DMS 273 treated with DMSO at 0.1 percent for 48 hours (cell line): Measurements from ENCODE around the gene DOK3.

Experiments
- DNase-seq: peaks from one replicate; lab custom pipeline; 2025; lab: John Stamatoyannopoulos, UW

The DOK3 gene

DNA sequence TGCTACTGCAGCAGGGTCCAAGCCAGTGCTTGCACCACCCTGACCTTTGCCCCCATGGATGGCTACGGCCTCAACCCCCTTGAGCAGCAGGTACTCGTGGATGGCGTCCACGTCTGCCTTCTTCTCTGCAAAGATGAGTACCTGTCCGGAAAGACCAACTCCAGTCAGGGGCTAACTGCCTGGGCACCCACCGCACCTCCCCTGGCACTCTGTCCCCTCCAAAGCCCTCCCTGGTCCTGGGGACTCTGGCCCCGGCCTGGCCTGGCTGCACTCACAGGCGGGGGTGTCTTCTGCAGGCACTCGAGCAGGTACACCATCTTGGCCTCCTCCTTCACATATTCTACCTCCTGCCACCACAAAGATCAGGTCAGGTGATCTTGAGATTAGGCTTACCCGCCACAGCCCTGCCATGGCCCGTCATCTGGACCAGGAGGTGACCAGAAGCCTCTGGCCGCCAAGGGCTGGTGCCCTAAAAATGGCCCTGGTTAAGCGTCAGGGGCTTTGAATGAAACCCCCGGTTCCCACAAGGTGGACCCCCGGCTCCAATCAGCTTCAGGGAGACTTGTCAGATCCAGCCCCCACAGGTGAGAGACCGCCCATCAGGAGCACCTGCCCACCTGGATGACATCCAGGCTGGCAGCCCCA, 3.2 kb upstream of the DOK3 start:
- DNase-seq: no peak

- no peak for DNase-seq
Observed at GRCh38 chr5:177511796-177512675, 2.4 kb upstream of the DOK3 start.

GRCh38 chr5:177511181-177511580, 1.6 kb upstream of the DOK3 start:
- DNase-seq: no peak

DNA sequence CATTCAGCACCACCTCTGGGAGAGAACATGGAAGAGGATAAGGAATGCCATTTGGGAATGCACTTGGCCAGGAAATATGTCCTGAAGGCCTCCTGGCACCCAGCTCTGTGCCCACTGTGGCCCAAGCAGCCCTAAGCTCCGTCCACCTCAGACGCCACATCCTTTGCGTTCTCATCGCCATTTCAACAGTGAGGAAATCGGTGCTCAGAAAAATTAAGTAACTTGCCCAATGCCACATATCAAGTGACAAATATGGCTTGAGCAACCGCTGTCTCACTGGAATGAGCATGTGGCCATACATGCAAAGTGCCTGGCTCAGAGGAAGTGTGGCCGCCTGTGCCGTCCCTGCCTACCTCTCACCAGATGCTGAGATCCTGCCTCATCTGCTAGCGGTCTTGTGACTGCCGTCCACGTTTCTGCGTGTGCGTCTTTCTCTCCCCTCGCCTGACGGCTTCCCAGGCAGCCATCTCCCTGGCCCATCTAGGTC, 984 bp upstream of the DOK3 start:
- no peak for DNase-seq

DNA sequence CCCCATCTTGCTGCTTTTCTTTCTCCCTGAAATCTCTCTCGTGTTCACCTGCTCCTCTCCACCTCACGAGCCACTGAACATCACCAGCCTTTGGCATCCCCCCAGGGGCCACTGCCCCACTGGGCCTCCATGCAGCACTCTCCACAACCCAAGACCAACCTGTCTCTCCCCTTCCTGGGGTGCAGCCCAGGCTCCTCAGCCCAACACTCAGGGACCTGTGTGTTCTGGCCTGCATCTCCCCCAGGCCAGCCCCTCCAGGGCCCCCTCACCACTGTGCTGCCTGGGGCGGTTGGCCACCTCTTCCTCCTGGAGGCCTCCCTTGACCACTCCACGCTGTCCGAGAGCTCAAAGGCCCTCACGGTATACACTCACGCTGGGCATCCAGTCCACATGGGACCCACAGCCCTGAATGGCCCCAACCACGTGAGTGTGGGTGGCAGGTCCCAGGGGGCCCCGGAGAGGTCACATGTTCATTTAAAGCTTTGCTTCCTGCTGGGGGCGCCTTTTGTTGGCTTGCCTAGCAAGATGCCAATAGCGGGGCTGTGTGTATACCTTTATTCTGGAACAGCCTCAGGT, 453 bp upstream of the DOK3 start:
- DNase-seq: no peak

DNA sequence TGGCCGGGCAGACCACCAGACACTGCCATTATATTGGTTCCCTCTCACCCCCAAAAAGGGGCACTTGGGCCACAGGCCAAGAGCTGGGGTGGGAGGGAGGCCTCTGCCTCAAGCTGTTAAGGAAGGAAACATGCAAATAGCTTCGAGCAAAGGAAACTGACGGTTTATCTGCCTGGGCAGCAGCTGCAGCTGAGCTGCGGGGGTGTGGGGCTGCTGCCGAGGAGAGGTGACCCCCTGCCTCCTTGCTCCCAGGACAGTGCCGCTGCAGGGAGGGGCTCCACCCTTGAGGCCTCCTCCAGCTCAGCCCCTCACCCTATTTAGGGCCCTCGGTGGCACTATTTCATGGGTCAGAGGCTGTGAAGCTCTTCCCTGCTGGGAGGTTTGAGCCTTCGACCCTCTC, 789 bp downstream of the DOK3 start:
- DNase-seq: no peak

GRCh38 chr5:177508221-177508611, 1.4 kb downstream of the DOK3 start:
- no peak for DNase-seq

DNA sequence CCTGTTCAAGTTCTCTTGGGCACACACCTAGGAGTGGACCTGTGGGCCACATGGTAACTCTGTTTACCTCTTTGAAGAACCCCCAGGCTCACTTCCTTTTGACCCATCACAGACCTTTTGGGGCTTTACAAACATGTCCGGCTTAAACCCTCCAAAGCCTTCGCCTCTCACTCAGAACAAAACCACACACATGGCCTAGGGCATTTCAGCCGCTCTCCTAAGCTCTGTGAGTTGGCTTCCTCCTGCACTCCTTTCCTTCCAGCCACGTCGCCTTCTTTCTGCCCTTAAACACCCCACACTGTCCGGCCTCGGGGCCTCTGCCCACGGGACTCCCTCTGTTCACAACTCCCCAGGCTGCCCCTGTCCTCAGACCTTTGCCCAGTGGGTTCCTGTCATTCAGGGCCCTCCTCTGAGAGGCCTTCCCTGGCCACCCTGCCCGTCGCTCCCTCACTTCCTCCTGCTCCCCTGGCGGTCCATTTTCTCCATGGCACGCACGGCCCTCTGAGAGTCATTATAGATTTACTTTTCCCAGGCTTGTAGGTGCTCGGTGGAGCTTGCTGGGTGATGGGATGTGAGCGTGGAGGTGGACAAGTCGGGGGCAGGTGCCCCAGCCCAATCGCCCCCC, 1.9 kb downstream of the DOK3 start:
- no peak for DNase-seq

- no peak for DNase-seq
Observed at GRCh38 chr5:177507165-177507564, 2.5 kb downstream of the DOK3 start.

DNA sequence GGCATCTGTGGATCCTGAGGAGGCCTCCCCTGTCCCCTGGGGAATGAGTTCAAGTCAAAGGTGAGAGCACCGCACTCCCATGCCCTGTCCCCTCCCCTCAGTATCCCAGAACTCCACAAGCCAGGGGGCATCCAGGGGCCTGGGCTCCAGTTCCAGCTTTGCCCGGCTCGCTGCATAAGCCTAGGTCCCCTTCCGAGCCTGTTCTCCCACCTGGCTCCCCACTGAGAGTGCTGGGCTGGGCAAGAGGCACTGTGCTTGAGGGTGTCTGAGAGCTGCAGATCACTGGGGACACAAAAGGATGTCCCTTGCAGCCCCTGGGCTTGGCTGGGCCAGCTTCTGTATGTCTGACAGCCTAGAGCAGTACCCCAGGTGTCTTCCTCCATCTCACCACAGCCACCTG, 4.6 kb downstream of the DOK3 start:
- DNase-seq: no peak

- no peak for DNase-seq
Observed at GRCh38 chr5:177504086-177505056, 5.3 kb downstream of the DOK3 start.

DNA sequence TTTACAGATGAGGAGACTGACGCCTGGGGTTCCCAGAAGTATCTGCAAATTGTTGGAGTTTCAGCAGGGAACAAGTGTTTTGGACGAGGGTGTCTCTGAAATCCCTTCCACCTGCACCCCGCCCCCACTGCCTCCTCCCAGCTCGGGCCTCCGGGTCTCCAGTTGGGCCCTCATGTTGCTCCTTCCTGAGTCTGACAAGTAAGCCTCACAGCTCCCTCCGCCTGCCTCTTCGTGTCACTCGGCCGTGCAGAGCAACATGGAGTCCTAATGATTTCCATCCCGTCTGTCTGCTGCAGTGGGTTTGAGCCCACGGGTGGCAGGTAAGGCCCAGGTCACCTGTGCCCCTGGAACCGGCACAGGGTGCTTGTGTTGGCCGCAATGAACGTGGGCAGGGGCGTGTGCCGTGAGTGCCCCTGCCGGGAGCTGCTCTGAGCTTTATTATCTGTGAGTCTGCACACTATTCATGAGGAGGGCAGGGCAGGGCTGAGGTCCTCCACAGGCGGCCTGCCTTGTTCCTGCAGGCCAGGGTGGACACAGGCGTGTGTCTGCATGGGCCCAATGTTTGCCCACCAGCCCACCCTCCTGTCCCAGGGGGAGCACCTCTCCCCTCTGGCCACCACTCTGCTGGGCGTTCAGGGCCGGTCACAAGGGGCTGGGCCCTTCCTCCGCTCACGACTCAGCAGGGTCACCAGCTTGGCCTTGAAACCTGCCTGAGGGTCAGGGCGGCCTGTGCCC, 6.1 kb downstream of the DOK3 start:
- DNase-seq: no peak

GRCh38 chr5:177502886-177503285, 6.7 kb downstream of the DOK3 start:
- no peak for DNase-seq

GRCh38 chr5:177501874-177502678, 7.5 kb downstream of the DOK3 start:
- DNase-seq: no peak

- peak; percentile 27 for DNase-seq
Observed at GRCh38 chr5:177500685-177501522, 8.7 kb downstream of the DOK3 start.

DNA sequence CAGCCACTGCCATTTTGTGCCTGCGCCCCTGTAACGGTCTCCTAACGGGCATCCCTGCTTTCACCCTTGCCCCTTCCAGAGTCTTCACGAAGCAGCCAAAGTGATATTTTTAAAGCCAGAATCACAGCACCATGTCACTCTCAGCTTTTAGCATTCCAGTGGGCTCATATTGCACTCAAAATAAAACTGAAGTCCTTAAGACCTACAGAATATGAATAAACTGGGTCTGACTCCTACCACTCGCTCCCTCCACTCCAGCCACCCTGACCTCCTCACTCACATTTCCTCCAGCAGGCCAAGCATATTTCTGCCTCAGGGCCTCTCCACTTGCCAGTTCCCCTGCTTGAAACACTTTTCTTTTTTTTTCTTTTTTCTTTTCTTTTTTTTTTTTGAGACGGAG, 9.8 kb downstream of the DOK3 start:
- DNase-seq: no peak

GRCh38 chr5:177498013-177498787, 11.4 kb downstream of the DOK3 start:
- DNase-seq: no peak
